ENCODE measurements around the gene CXCL1.

DNA sequence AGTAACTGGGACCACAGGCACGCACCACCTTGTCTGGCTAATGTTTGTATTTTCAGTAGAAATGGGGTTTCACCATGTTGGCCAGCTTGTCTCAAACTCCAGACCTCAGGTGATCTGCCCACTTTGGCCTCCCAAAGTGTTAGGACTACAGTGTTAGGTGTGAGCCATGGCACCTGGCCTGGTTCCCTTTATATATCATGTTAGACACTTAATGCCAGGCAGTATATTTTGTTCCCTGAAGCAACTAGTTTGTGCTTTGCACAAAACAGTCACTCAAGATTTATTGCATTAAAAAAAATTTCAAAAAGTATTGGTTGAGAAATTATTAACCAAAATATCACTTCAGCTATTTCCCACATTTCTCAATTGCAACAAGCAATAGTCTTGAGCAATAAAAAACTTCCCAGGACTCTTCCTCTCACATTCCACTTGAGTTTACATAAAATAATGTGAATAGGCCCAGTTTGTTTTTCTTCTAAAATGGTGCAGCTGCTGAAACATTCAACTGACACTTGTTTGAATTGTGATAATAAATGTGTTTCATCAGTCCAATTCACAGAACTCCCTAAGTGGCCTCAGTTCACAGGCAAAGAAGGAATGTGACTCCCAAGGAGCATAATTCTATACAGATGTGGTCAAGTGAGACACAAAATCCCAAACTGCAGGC, 22.7 kb downstream of the CXCL1 start:
- TF ChIP-seq, protein P1, sequence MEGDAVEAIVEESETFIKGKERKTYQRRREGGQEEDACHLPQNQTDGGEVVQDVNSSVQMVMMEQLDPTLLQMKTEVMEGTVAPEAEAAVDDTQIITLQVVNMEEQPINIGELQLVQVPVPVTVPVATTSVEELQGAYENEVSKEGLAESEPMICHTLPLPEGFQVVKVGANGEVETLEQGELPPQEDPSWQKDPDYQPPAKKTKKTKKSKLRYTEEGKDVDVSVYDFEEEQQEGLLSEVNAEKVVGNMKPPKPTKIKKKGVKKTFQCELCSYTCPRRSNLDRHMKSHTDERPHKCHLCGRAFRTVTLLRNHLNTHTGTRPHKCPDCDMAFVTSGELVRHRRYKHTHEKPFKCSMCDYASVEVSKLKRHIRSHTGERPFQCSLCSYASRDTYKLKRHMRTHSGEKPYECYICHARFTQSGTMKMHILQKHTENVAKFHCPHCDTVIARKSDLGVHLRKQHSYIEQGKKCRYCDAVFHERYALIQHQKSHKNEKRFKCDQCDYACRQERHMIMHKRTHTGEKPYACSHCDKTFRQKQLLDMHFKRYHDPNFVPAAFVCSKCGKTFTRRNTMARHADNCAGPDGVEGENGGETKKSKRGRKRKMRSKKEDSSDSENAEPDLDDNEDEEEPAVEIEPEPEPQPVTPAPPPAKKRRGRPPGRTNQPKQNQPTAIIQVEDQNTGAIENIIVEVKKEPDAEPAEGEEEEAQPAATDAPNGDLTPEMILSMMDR (IDR thresholded peaks at IDR 0.05; ENCODE audit: extremely low read depth in 1 of 2, insufficient read depth in 1 of 2, low read depth in 1 of 2, low read length in 2 of 2): no peak
- no peak for TF ChIP-seq EZH2 (IDR thresholded peaks at IDR 0.05; ENCODE audit: borderline replicate concordance, low read depth, low read length, severe bottlenecking)
